Endothelial cell of umbilical vein (primary cell): ENCODE data around the gene EHBP1L1. TPM values are rescaled to one million over a fixed set of nuclear protein-coding genes. Genes with fewer than 3 reads are reported as not detected.

ENCODE experiments used
- BruUV-seq: library from RNA; stranded (reverse); fragments of 400-500 nt; replicated peaks from 2 replicates; lab custom pipeline; 2021; lab: Mats Ljungman, UMichigan
- CTCF ChIA-PET: fragments of 300-600, 350-600 bp; sonication (Branson Sonifier 250); formaldehyde crosslinking; loops from one replicate; lab custom pipeline; 2021; ENCODE audit warnings: antibody characterized with exemption, inconsistent platforms; lab: Charles Lee
- POLR2A ChIA-PET: fragments of 300-600, 350-600 bp; sonication (Branson Sonifier 250); formaldehyde crosslinking; loops from one replicate; lab custom pipeline; 2021; ENCODE audit warnings: antibody characterized with exemption, inconsistent platforms; lab: Charles Lee
- DNase-seq: peaks from one replicate; pipeline ENCODE4 v3.0.0-alpha.2; 2011; ENCODE audit warnings: low read depth, low spot score
- FAIRE-seq: peaks from 2 replicates; lab custom pipeline; 2011; peaks lifted over from hg19 to GRCh38; lab: Jason Lieb, UNC
- H2AFZ ChIP-seq: 2 replicates; pipeline ENCODE4 v1.6.0; 2012; ENCODE audit warnings: low read depth, low read length, control low read depth, inconsistent platforms
- H3K27ac ChIP-seq: 2 replicates; pipeline ENCODE4 v1.5.1; 2011; ENCODE audit warnings: low read depth, mild to moderate bottlenecking, control low read depth, low read length, moderate library complexity; ENCODE audit not compliant: insufficient read depth
- H3K27me3 ChIP-seq, 2 experiments: 2 replicates each; pipeline versions ENCODE4 v1.6.0 to v1.6.1; 2011; ENCODE audit warnings: low read length in 2 of 2, mixed read lengths in 1 of 2; ENCODE audit not compliant: control insufficient read depth in 2 of 2, insufficient read depth in 2 of 2
- H3K36me3 ChIP-seq, 2 experiments: 2 replicates in 1 of 2; 3 replicates in 1 of 2; pipeline ENCODE4 v1.5.1; 2011; ENCODE audit warnings: low read length in 2 of 2, mild to moderate bottlenecking in 1 of 2, moderate library complexity in 1 of 2; ENCODE audit not compliant: control insufficient read depth in 2 of 2, insufficient read depth in 2 of 2; ENCODE audit errors: extremely low read depth in 1 of 2
- H3K4me1 ChIP-seq: 3 replicates; pipeline ENCODE4 v1.5.1; 2011; ENCODE audit warnings: mild to moderate bottlenecking, low read length; ENCODE audit not compliant: control insufficient read depth, insufficient read depth; ENCODE audit errors: extremely low read depth
- H3K4me2 ChIP-seq: 2 replicates; pipeline ENCODE4 v1.6.1; 2011; ENCODE audit warnings: low read length, control low read depth, mixed read lengths; ENCODE audit not compliant: insufficient read depth
- H3K4me3 ChIP-seq, 3 experiments: fragments of 200-600 bp in 1 of 3; sonication (generic), shearing (Covaris generic) in 1 of 3; replicated peaks in 1 of 3; 2 replicates each; pipeline ENCODE4 v1.5.1; 2011 to 2016; ENCODE audit warnings: control low read depth in 3 of 3, low read length in 3 of 3, mild to moderate bottlenecking in 2 of 3, inconsistent platforms in 1 of 3, low read depth in 1 of 3, moderate library complexity in 1 of 3; ENCODE audit not compliant: insufficient read depth in 1 of 3
- H3K79me2 ChIP-seq: 2 replicates; pipeline ENCODE4 v1.6.0; 2012; ENCODE audit warnings: low read length, inconsistent platforms; ENCODE audit not compliant: control insufficient read depth, insufficient read depth
- H3K9ac ChIP-seq: replicated peaks from 2 replicates; pipeline ENCODE3; 2011; ENCODE audit warnings: low read length, control low read depth; ENCODE audit not compliant: insufficient read depth; ENCODE audit errors: extremely low read depth
- H3K9me1 ChIP-seq: replicated peaks from 3 replicates; pipeline ENCODE4 v1.6.0; 2011; ENCODE audit warnings: mild to moderate bottlenecking, low read length; ENCODE audit not compliant: control insufficient read depth, insufficient read depth; ENCODE audit errors: extremely low read depth
- H3K9me3 ChIP-seq: replicated peaks from 2 replicates; pipeline ENCODE4 v1.5.1; 2012; ENCODE audit warnings: low read length, inconsistent platforms; ENCODE audit not compliant: control insufficient read depth, insufficient read depth
- H4K20me1 ChIP-seq: replicated peaks from 2 replicates; pipeline ENCODE3; 2011; ENCODE audit warnings: mild to moderate bottlenecking, low read length; ENCODE audit not compliant: control insufficient read depth, insufficient read depth; ENCODE audit errors: extremely low read depth
- EZH2 ChIP-seq: IDR thresholded peaks from 2 replicates; pipeline ENCODE4 v1.6.1; 2012; ENCODE audit warnings: borderline replicate concordance, low read depth, mild to moderate bottlenecking, moderate library complexity, low read length, inconsistent platforms; ENCODE audit not compliant: severe bottlenecking
- FOS ChIP-seq: IDR thresholded peaks from 2 replicates; pipeline ENCODE4 v1.6.1; 2011; ENCODE audit warnings: mild to moderate bottlenecking, low read length, moderate library complexity, borderline replicate concordance; ENCODE audit not compliant: insufficient read depth
- GATA2 ChIP-seq: IDR thresholded peaks from 2 replicates; pipeline ENCODE4 v1.7.0; 2011; ENCODE audit warnings: low read depth, mild to moderate bottlenecking, moderate library complexity, mixed read lengths, low read length; ENCODE audit not compliant: insufficient read length, insufficient read depth
- JUN ChIP-seq: IDR thresholded peaks from 2 replicates; pipeline ENCODE4 v1.6.1; 2011; ENCODE audit warnings: borderline replicate concordance, low read depth; ENCODE audit not compliant: insufficient read length, insufficient read depth
- MAX ChIP-seq: IDR thresholded peaks from 2 replicates; pipeline ENCODE4 v1.6.1; 2011; ENCODE audit not compliant: insufficient read depth, insufficient read length
- MYC ChIP-seq: IDR thresholded peaks from one replicate; pipeline ENCODE4 v1.6.1; 2011; ENCODE audit warnings: mild to moderate bottlenecking, low read depth, low read length
- POLR2A ChIP-seq: IDR thresholded peaks from 2 replicates; pipeline ENCODE4 v1.6.1; 2012; ENCODE audit warnings: low read depth, mild to moderate bottlenecking, control low read depth, low read length
- POLR2AphosphoS5 ChIP-seq: IDR thresholded peaks from 2 replicates; pipeline ENCODE4 v1.6.1; 2012; ENCODE audit warnings: low read depth, mild to moderate bottlenecking, control low read depth, low read length, moderate library complexity; ENCODE audit not compliant: insufficient read depth
- dilution Hi-C: fragments of 300-500 bp; cut with MboI; formaldehyde crosslinking; loops from one replicate; pipeline ENCODE4 v1.15.0; 2019; ENCODE audit warnings: low sequenced_read_pairs; ENCODE audit not compliant: extremely low pct_ligation_motif_present
- intact Hi-C: fragments of 100-400 bp; cut with micrococcal nuclease; formaldehyde crosslinking; loops from one replicate; pipeline ENCODE4 v1.10.0; 2022
- polyA plus RNA-seq, 4 experiments: library from polyadenylated mRNA; depleted of rRNA in 3 of 4; stranded (reverse) in 3 of 4; unstranded in 1 of 4; fragments of >200 nt; gene quantifications; 2 replicates each; pipeline versions ENCODE4 v1.2.1 to v1.2.3, GENCODE V29; 2011 to 2012; ENCODE audit warnings: missing spikeins in 1 of 4
- total RNA-seq: library from RNA; stranded (reverse); gene quantifications from 2 replicates; pipeline ENCODE4 v1.2.3, GENCODE V29; 2021
- TF ChIP-seq, protein P1 (sequence below), 2 donors: IDR thresholded peaks; 1 replicate in 1 of 2; 2 replicates in 1 of 2; pipeline ENCODE4 v1.5.1; 2011; ENCODE audit warnings: low read length in 2 of 2, mild to moderate bottlenecking in 2 of 2, moderate library complexity in 2 of 2, control low read depth in 1 of 2, inconsistent platforms in 1 of 2, low read depth in 1 of 2; ENCODE audit not compliant: insufficient read depth in 1 of 2; ENCODE audit errors: extremely low read depth in 1 of 2

Gene EHBP1L1
- total and polyA plus RNA-seq, 2 donors (not counting 3 experiments of a cell fraction or from before 2014, with no cell fraction given): 12.7 to 19.7 TPM

GRCh38 chr11:65547446-65548125 lies 28.3 kb upstream of the EHBP1L1 start:
- H3K4me1 ChIP-seq: no peaks in the 10 kb centered on the region
- H3K79me2 ChIP-seq: no peaks in the 10 kb centered on the region
- no peaks in the 10 kb centered on the region for H3K9me1 ChIP-seq
- ChIA-PET CTCF (no interaction called here), POLR2A (no interaction called here)
- no TSS peak for BruUV-seq
- H3K9me3 ChIP-seq: no peaks in the 10 kb centered on the region
- no peak overlapping the region for H3K9ac ChIP-seq
- H4K20me1 ChIP-seq: no peaks in the 10 kb centered on the region
- DNase-seq (no peak), FAIRE-seq (no peak)
- intact Hi-C loops: loop anchor here (2.0 kb wide), 2 partner anchors 13 to 23 kb away; partner anchors contain the start of gene ZNRD2
- no peak overlapping the region for H2AFZ ChIP-seq
- H3K4me3 ChIP-seq: no peak overlapping the region
- TF ChIP-seq POLR2A: no peak
- no peak for TF ChIP-seq MYC
- no peak for TF ChIP-seq JUN
- TF ChIP-seq, protein P1, sequence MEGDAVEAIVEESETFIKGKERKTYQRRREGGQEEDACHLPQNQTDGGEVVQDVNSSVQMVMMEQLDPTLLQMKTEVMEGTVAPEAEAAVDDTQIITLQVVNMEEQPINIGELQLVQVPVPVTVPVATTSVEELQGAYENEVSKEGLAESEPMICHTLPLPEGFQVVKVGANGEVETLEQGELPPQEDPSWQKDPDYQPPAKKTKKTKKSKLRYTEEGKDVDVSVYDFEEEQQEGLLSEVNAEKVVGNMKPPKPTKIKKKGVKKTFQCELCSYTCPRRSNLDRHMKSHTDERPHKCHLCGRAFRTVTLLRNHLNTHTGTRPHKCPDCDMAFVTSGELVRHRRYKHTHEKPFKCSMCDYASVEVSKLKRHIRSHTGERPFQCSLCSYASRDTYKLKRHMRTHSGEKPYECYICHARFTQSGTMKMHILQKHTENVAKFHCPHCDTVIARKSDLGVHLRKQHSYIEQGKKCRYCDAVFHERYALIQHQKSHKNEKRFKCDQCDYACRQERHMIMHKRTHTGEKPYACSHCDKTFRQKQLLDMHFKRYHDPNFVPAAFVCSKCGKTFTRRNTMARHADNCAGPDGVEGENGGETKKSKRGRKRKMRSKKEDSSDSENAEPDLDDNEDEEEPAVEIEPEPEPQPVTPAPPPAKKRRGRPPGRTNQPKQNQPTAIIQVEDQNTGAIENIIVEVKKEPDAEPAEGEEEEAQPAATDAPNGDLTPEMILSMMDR (IDR thresholded peaks at IDR 0.05; ENCODE audit: extremely low read depth in 1 of 2, insufficient read depth in 1 of 2, low read depth in 1 of 2, low read length in 2 of 2): no peak
- no peak for TF ChIP-seq EZH2
- no peak for TF ChIP-seq GATA2
- no peak for TF ChIP-seq POLR2AphosphoS5
- TF ChIP-seq FOS: no peak
- no peak for TF ChIP-seq MAX
- dilution Hi-C loops: no loop called here
- no peak overlapping the region for H3K27ac ChIP-seq
- H3K36me3 ChIP-seq: peaks cover 0 to 42% of the 10 kb centered on the region in 2 experiments
- H3K4me2 ChIP-seq: no peak overlapping the region
- H3K27me3 ChIP-seq: no peaks in the 10 kb centered on the region
